IPS-18c (cell line): Measurements from ENCODE around the gene RSU1.
"Not testable (repeated sequence)": the region's sequence is repeated elsewhere in the genome, so short reads cannot be mapped to it uniquely, and the experiment has no call there.

Experiments used
- H3K4me3 ChIP-seq: 2 replicates; pipeline ENCODE4 v1.7.0; 2013; ENCODE audit warnings: low read depth, mild to moderate bottlenecking, low read length, moderate library complexity; ENCODE audit not compliant: insufficient read depth
- H3K9me3 ChIP-seq: one replicate; pipeline ENCODE4 v1.6.1; 2013; ENCODE audit warnings: mild to moderate bottlenecking, low read length, moderate library complexity; ENCODE audit not compliant: control insufficient read depth, insufficient read depth

Gene RSU1

DNA sequence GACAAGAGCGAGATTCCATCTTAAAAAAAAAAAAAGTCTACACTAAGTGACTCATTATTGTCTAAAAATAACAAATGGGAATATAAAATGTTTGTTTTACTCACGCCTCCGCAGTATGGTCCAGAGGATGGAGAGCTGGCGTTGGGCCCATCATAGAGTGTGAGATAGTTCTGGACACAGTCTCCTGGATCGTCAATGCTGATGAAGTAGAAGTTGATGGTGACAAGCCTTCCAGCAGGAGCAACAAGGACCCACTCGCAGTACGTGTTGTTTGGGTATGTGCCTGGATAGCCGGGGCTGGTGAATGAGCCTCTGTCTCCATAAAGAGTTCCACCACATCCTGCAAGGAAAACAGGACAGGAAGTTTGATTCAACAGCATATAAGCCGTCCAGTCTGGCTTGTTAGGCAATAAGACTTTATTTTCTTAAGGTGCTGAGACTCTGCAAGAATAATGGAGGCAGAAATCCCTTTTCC is 11.5 kb upstream of the RSU1 start:
- Histone ChIP-seq H3K4me3 (no peak overlapping the region), H3K9me3 (no peaks in the 10 kb centered on the region)

DNA sequence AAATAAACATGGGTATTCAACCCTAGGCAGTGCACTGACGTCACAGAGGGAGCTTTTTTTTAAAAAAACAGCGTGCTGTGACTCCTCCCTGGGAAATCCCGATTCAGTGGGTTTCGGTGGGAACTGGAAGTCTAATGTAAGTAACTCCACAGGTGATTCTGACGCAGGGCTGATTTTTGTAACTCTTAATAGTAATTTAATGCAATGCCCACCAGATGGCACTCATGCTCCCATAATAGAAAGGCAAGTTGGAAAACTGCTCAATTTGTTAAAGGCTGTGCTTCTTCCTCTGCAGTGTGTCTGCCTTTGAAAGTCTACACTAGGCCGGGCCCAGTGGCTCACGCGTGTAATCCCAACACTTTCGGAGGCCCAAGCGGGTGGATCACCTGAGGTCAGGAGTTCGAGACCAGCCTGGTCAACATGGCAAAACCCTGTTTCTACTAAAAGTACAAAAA is 10.9 kb upstream of the RSU1 start:
- Histone ChIP-seq H3K9me3 (no peaks in the 10 kb centered on the region), H3K4me3 (no peak overlapping the region)

DNA sequence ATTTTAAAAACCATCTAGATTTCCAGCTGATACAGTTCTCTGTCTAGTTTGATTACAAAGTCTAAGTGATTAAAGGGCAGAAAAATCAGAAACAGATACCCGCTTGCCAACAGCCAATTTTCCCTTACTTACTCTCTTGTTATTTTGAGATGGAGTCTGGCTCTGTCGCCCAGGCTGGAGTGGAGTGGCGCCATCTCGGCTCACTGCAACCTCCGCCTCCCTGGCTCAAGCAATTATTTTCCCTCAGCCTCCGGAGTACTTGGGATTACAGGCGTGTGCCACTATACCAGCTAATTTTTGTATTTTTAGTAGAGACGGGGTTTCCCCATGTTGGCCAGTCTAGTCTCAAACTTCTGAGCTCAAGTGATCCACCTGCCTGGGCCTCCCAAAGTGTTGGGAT is 10.2 kb upstream of the RSU1 start:
- H3K9me3 ChIP-seq, H3K4me3 ChIP-seq: not testable (repeated sequence)

DNA sequence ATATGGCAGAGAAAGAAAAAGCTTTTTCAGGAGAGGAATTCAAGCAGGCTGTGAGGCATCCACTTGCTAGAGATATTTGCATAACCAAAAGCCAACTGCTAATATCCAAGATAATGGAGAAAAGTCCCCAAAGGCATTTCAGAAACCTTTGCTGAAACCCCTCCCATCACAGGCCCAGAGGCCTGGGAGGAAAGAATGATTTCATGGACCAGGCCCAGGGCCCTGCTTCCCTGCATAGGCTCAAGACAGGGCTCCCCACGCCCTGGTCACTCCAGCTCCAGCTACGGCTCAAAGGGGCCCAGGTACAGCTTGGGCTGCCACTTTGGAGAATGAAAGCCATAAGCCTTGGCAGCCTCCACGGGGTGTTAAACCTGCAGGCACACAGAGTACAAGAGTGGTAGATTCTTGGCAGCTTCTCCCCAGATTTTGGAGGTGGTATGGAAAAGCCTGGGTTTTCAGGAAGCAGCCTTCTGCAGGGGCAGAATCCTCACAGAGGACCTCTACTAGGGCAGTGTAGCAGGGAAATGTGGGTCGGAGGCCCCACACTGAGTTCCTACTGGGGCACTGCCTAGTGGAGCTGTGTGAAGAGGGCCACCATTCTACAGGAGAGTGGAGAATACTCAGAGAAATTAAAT is 5.6 kb upstream of the RSU1 start:
- Histone ChIP-seq H3K4me3 (peak overlapping the region; percentile 15; the same call in 1 of the 2 replicates), H3K9me3 (peaks cover 7% of the 10 kb centered on the region)

DNA sequence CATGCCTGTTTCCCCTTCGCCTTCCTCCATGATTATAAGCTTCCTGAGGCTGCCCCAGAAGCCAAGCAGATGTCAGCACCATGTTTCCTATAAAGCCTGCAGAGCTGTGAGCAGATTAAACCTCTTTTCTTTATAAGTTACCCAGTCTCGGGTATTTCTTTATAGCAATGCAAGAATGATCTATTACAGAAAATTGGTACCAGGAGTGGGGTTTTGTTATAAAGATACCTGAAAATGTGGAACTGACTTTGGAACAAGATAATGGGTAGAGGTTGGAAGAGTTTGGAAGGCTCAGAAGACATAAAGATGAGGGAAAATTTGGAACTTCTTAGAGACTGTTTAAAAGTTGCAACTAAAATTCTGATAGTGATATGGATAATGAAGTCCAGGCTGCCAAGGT is 4.8 kb upstream of the RSU1 start:
- peaks cover 7% of the 10 kb centered on the region for H3K9me3 ChIP-seq
- no peak overlapping the region for H3K4me3 ChIP-seq

DNA sequence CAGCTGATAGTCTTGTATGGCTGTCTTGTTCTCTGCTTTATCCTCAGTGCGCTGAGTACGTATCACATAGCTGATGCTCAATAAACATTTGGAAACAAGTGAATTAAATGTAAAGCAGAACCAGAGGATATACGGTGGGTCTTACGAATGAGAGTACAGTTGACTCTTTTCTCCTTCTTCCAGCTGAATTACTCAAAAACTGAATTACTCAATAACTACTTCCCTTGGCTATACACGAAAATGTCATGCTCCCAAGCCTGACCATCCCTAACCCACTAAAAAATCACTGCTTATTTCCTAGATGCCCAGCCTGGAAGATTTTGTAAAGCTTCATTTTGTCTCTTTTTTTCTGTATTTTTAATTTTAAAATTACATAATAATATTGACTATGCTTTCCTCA is 3.2 kb upstream of the RSU1 start:
- no peak overlapping the region for H3K4me3 ChIP-seq
- H3K9me3 ChIP-seq = peaks cover 7% of the 10 kb centered on the region

DNA sequence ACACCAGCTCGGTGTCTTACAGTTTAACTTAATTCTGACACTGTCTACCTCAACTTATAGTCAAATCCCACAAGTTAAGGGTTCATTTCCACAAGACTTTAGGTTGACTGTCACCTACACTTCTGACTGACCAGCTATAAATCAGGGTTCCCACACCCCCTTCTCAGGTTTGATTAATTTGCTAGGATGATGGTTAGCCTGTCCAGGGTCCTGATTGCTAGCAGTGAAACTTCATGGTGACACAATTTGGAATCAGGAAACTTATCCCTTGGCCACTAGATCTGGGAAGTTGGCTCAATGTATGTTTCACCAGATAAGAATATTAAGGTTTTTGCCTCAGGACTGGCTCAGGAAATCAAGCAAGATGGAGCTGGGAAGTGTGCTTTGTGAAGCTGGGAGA is 2.8 kb upstream of the RSU1 start:
- Histone ChIP-seq H3K9me3 (peaks cover 7% of the 10 kb centered on the region), H3K4me3 (no peak overlapping the region)

DNA sequence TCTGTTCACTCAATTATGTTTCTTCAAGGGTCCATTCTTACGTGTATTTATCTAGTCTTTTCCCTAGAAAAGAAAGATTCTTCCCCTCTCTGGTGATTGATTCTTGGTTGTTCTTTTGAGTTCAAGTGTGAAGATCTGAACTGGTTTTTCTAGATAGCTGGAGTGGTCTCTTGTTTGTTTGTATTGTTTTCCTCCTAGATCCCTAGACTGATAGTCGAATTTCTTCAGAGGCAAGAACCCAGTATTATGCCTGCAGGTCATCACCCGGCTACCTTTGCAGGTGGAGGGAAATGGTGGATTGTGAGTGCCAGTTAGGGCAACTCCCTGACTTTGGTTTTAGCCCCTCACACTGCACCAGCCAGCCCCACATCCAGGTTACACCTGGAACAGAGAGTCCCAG is 2.2 kb upstream of the RSU1 start:
- Histone ChIP-seq H3K4me3 (no peak overlapping the region), H3K9me3 (peaks cover 7% of the 10 kb centered on the region)

DNA sequence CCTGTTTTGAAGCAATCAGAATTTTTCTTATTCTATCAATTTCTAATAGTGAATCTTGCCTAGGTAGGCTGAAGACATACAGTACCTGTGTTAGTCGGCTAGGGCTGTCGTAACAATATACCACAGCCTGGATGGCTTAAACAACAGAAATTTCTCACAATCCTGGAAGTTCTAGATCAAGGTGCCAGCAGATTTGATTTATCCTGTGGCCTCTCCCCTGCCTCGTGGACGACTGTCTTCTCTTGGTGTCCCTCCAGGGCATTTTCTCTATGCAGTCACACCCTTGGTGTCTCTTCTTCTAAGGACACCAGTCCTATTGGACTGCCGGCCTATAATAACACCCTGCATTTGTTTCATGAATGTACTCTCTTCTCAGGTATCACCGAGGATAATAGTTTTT is 1.8 kb upstream of the RSU1 start:
- H3K9me3 ChIP-seq = peaks cover 7% of the 10 kb centered on the region
- no peak overlapping the region for H3K4me3 ChIP-seq

DNA sequence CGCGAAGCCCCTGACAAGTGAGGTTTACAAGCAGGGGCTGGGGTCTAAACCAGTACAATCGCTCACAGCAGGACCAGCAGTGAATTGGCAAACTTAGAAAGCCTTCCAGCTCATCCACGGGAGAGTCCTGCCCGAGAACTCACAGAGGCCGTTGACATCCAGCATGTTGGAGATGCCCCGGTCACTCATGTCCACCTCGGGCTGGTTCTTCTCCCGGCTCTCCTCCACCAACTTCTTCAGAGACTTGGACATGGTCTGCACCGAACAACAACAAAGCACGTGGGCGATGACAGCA is 447 bp downstream of the RSU1 start:
- H3K9me3 ChIP-seq = no peaks in the 10 kb centered on the region
- peak overlapping the region; percentile 94 for H3K4me3 ChIP-seq

DNA sequence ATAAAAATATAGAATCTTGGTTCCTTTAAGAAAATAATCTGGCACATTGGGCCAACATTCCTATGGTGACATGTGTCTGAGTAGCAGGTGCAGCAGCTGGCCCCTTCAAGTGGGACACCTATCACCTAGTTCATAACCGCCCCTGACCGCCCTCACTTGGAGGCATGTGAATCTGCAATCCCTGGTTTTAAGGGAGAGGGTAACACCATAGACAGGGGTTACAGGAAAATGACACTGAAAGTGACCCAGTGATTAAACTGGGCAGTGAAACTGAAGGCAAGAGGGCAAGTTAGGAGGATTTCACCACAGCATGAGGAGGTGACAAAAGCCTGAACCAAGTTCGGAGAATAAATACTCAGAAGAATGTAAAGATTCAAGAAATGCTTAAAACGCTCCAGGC is 1.1 kb downstream of the RSU1 start:
- Histone ChIP-seq H3K9me3 (no peaks in the 10 kb centered on the region), H3K4me3 (peak overlapping the region; percentile 94; the same call in 1 of the 2 replicates)

DNA sequence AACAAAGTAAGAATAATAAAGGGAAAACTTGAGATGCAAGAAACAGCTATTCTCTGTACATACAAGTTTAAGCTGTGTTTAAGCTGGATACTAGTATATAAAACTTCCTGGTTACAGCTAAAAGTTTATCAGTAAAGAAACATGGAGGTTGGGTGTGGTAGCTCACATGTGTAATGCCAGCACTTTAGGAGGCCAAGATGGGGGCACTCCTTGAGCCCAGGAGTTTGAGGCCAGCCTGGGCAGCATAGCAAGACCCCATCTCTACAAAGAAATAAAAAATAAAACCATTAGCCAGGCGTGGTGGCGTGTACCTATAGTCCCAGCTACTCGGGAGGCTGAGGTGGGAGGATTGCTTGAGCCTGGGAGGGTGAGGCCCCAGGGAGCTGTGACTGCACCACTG is 3.2 kb downstream of the RSU1 start:
- Histone ChIP-seq H3K9me3 (no peaks in the 10 kb centered on the region), H3K4me3 (no peak overlapping the region)

DNA sequence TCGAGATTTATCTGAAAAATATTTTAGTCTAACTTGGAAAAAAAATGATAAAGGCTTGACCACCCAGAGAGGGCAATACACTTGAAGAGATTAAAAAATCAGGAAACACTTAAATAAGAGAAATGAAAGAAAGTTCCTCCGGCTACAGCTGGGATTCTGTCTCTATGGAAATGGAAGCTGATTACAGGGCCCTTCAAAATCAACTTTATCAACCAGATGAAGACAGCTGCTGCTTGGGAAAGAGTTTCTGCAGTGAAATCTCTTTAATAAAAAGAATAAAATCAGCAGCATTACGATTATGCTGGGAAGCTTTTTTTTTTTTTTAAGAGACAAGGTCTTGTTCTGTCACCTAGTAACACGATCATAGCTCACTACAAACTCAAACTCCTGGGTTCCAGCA is 4.5 kb downstream of the RSU1 start:
- Histone ChIP-seq H3K4me3 (no peak overlapping the region), H3K9me3 (no peaks in the 10 kb centered on the region)

DNA sequence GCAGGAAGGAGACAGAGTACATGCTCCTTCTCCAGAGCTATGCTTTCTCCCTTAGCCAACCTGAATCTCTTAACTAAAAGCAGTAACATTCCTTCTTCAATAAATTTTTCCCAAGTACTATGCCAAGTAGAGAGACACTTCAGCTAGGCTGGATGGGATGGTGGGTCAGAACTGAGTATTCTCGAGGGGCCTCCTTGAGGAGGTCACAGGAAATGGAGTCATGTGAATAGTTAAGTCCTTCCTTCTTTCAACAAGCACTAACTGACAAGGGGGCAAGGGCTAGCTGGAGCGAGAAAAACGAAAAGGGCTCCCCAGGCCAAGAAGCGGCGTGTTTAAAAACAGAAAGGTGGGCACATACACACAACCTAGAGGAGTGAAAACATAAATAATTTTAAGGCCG is 5.5 kb downstream of the RSU1 start:
- Histone ChIP-seq H3K4me3 (no peak overlapping the region), H3K9me3 (no peaks in the 10 kb centered on the region)

DNA sequence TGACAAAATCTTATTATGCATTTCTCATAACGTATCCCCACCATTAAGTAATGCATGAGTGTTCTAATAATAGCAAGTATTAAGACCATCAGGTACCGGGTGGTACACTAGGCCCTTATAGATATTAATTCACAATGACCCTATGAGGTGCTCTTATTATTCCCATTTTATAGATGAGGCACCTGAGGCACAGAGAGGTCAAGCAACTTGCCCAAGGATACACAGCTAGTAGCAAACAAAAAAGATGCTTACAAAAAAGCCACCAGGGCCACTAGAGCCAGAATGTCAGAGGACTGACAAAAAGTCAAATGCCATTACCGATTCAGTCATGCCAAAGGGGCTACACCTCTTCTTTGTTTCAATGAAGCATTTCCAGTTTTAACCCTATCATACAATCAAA is 5.9 kb downstream of the RSU1 start:
- Histone ChIP-seq H3K4me3 (no peak overlapping the region), H3K9me3 (no peaks in the 10 kb centered on the region)

DNA sequence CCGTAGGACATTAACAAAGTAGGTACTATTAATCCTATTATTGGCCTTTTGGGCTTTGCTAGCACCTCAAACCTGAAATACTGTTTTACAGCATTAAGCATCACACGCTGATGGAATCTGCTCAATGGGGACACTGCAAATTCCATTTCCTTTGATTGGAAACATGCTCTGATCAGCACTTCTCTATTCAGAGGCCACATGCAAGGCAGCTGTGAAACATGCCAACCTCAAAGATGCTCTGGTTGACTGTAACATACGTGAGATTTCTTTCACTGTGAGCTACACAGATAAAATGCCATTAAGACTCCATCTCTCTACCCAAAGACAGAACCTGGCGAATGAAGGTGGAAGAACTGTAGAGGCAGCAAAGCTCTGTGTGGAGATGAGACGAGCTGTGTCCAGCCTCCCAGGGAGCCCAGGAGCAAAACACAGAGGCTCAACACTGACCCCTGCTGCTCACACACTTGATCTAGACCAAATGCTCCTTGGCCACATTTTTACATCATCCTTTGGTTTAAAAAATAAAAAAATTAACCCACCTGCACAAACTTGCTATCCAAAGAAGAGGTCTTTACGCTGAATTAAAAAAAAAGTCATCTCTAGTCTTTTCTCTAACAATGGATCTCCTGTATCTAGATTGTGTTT is 8.0 kb downstream of the RSU1 start:
- Histone ChIP-seq H3K4me3 (no peak overlapping the region), H3K9me3 (no peaks in the 10 kb centered on the region)

DNA sequence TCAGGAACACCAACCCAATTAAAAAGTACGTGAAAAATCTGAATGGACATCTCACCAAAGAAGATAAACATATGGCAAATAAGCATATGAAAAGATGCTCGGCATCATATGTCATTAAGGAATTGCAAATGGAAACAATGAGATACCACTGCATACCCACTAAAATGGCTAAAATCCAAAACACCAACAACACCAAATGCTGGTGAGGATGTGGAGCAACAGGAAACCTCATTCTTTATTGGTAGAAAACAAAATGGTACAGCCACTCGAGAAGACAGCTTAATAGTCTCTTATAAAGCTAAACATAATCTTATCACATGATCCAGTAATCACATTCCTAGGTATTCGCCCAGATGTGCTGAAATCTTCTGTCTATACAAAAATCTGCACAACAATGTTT is 13.1 kb downstream of the RSU1 start:
- Histone ChIP-seq H3K4me3 (no peak overlapping the region), H3K9me3 (no peaks in the 10 kb centered on the region)

DNA sequence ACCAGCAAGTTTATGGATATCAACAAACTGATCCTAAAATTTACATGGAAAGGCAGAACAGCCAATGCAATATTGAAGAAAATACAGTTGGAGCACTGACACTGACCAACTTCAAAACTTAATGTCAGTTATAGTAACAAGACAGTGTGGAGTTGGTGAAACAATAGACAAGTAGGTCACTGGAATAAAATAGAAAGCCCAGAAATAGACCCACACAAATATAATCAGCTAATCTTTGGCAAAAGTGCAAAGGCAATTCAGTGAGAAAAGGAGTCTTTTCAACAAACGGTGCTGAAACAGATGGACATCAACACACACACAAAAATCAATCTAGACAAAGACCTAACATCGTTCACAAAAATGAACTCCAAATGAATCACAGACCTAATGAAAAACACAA is 13.8 kb downstream of the RSU1 start:
- Histone ChIP-seq H3K4me3 (no peak overlapping the region), H3K9me3 (no peaks in the 10 kb centered on the region)

DNA sequence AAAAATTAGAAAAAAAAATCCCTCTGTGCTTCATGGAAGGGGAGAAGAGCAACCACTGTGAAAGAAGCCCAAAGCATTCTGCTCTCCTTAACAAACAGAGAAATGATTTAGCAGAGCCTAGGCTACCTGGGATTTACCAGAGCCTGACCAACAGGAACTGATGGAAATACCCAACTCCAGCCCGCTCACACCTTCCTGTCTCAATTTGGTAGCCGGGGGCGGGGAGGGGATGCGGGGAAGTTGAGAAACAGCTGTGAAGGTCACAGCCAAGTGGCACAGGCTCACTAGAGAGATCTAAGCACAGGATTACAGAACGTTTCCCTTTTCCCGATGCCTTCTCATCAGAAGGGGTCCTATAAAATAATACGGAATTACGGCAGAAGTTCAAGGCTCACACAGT is 17.6 kb downstream of the RSU1 start:
- Histone ChIP-seq H3K9me3 (peaks cover 2% of the 10 kb centered on the region), H3K4me3 (no peak overlapping the region)
